Measurements from ENCODE around the gene ZSWIM6. TPM values are rescaled to one million over a fixed set of nuclear protein-coding genes. Genes with fewer than 3 reads are reported as not detected.

Gene ZSWIM6
- total RNA-seq, 1 donor from 2014 or later, result 12.5 TPM

DNA sequence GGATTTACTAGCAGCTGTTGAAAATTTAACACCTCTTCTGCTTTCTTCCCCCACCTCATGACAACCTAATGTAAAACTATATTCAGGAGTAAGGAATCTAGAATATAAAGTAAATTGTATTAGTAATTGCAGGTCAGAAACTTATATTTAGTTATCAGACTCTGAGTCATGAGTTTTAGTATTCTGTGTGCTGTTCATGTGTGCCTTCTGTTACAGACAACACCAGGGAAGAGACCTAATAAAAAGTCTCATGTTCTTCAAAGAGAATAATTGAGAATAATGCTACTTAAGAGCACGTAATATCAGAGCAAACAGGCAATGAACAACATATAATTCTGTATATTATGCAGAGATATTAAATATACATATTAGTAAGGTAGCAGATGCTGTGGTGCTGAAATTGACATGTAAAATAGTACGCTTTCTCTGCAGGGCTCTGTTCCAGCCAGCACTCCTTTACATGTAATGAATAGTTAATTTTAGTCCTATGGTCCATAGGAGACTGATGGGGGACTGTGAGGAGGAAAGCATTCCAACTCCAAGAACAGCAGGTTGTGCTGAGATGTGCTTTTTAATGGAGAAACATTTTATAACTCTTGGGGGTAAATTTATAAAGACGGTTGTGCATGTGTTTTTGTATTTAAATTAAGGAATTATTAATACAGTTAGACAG lies 106.4 kb downstream of the ZSWIM6 start:
- no peak for DNase-seq (ENCODE audit: low spot score)

GRCh38 chr5:61440086-61440485 lies 108.0 kb downstream of the ZSWIM6 start:
- DNase-seq (ENCODE audit: low spot score), result no peak

- no peak for DNase-seq (ENCODE audit: low spot score)
These were observed 108.5 kb downstream of the ZSWIM6 start for GRCh38 chr5:61440596-61440995.

DNA sequence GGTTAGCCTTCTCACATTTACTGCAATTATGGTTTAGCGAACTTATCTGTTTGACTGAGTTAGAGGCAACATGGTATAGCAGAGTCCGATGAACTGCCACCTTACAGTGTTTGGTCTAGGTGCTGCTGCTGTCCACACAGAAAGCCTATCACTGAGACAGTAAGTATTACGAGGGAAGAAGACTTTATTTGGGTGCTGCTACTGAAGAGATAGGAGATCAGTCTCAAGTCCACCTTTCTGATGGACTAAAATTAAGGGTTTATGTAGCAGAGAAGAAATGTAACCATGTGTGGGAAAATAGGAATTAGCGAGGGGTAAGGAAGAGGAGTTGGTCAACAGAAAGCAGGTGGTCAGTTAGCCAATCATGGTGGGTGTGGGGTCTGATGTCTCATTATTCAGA lies 109.7 kb downstream of the ZSWIM6 start:
- DNase-seq (ENCODE audit: low spot score), result no peak

DNA sequence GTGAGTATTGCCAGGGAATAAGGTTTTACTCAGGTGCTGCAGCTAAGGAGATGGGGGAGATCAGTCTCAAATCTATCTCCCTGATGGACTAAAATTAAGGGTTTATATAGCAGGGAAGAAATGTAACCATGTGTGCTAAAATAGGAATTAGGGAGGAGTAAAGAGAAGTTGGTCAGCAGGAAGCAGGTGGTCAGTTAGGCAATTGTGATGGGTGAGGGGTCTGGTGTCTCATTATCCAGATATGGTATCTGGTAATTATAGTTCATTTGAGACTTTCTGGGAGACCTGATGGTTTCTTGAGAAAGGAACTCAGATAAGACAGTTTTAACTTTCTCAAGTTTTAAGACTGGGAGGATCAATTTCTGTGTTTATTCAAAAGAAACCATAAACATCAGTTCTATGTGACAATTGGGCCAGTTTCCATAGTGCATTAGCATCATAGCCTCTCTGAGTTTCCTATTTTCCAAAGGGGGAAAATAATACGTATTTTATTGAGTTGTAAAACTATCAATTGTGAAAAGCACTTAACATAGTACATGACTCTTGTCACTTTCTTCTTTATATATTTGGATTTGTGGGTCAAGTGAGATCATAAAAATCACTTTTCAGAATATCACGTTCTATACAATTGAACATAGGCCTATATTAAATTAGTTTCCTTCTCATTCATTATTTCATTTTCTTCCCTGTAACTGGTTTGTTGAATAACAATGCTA lies 115.9 kb downstream of the ZSWIM6 start:
- DNase-seq (ENCODE audit: low spot score), result no peak

DNA sequence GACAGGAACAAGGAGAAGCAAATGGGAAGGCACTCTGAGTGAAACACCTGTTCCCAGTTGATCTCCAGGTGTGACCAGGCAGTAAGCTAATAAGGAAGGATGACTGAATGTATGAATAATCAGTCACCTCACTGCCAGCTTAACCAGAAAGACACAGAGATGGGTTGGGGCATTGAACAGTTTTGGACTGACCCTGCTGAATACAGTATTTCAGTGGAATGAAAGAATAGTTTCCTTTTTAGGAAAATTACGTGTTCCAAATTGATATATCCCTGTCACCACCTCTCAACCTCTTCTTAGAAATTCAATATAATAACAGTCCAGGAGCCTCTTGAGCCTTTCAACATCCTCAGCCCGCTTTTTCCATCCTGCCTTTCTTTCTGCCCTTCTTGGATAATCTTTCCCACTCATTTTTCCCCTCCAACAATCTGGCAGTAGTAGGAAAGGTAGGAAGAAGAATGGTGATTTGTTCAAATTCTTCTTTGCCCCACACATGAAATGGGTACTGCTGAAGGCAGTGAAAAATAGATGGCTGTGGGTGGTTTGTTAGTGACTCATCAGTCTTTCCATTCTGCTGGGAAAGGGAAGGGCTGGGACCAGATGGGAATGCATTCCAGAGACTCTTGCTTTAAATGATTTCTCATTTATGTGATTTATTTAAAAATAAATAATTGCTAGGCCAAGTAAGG lies 117.9 kb downstream of the ZSWIM6 start:
- no peak for DNase-seq (ENCODE audit: low spot score)

DNA sequence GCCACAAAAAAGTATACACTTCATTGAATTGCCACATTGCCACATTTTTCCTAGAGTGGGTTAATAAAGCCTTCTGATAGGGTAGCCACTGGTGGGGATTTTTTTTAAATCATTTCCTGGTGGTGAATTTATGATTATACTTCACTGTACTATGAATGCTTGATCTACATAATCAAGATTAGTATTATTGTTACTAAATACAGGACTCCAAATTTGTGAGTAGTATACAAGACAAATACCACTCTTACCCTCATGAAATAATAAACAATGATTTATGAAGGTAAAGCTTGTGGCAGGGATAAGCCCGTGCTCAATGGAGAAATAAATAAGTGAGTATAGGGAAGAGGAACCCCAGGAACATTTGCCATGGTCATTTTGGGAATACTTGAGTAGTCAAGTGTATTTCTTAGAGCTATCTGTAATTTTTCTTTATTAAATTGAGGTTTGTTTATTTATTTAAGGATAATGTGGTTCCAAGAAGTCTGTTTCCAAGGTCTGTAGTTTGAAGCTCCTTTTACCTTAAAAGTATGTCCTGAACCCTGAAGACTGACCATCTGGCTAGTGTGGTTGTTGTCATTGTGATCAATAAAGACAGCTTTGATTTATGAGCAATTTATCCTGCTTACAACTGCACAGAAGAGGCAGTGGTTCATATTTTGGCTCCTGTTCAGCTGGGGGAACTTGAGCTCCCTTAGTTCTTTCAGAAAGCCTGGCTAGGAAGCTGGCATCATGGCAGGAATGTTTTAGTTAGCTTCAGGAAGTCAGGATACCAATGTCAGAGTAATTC lies 118.6 kb downstream of the ZSWIM6 start:
- DNase-seq (ENCODE audit: low spot score), result no peak

DNA sequence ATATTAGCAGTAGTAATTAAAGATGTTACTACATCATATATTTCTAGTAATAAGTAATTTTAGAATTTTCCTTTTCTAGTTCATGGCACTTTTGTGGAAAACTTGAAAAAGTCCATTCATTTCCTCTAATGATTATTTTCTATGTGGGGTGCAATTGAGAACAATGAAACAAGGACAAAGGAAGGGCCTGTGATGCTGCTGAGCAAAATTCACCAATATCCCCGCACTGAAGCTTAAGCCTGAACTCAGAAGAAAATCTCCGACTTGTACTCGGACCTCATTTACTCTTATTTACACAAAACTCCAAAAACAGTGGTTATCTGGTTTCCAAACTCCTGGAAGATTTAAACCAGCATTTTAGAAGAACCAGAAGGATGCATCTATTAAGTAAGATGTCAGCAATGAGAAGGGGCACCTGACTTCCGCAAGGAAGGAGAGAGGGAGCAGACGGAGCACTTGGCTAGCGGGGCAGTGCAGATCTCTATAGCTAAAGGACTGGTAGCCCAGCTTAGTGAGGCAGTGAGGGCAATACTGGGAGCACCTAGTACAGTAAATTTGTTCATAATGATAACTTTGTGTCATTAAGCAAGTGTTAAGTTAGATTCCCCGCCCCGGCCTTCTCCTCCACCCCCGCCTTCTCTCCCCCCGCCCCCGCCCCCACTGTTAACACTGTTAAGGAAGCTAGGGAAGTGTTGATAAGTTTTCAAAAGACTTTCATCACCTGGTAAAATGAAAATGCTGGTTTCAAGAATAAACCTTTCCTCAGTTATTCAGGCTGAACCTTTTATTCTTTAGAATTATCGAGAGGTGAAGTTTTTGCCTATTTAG lies 123.3 kb downstream of the ZSWIM6 start:
- DNase-seq (ENCODE audit: low spot score), result no peak

DNA sequence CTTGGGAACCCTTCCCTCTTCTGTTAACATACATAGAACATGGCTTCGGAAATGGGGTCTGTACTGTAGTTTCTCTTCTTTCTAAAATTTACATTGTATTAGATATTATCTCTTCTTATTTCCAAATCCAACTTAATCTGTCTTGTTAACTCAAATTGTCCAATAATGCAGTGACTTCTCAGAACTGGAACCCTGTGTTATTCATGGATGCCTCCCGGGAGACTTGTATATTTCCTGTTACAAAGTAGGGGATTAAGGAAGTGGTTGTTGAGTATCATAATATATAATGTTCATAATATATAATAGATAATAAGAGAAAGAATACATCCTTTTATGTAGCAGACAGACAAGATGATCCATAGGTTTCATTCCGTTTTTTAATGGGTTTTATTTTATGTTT lies 128.4 kb downstream of the ZSWIM6 start:
- no peak for DNase-seq (ENCODE audit: low spot score)

DNA sequence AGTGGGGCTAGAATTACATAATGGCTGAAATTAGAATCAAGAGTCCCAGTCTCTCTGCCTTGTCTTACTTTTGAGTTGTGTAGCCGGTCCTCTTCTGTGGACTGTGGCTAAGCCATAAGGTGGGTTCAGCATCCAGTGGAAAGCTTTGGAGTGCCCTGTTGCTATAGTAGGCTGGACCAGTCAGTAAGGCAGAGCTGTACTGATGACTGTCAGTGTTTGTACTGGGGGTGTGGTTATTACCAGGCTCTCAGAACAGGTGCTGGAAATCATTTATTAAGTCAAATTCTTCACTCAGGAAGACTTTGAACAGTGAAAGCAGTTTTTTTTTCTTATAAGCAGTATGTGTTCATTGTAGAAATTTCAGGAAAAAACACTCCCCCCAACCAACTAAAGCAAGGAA lies 129.4 kb downstream of the ZSWIM6 start:
- DNase-seq (ENCODE audit: low spot score), result no peak

DNA sequence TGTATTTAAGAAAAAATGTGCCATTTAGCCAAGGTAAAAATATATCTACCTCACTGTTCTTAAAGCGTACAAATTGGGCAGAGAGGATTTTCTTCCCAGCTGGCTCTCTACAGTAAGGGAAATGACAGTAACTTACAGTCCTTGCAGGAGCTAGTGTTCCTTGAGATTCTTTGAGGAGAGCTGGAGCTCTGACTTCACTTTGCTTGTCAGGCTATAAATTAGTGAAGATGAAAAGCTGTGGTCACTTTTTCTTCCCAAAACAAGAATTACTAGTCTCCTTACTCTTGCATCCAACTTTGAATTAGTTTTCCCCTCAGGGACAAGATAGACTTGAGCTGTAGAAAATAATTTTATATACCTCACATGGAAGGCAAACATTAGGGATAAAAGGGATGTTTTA lies 129.9 kb downstream of the ZSWIM6 start:
- no peak for DNase-seq (ENCODE audit: low spot score)

DNA sequence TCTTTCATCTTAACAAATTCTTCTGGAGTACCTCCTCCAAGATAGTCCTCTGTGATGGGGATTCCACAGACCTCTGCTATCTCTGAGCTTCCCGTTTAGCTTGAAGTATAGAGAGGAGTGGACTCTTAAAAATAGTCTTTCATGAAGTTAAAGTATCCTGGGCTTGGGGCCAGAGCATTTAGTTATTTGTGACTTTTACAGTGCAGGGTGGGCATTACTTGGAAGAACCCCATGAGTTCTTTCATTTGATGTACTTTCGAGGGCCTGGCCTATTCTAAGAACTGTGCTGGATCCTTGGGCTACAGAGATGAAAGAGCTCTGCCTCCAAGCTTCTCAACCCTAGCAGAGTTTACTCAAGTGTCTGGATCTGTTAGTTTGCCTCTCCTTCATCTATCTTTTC lies 131.5 kb downstream of the ZSWIM6 start:
- DNase-seq (ENCODE audit: low spot score), result no peak

DNA sequence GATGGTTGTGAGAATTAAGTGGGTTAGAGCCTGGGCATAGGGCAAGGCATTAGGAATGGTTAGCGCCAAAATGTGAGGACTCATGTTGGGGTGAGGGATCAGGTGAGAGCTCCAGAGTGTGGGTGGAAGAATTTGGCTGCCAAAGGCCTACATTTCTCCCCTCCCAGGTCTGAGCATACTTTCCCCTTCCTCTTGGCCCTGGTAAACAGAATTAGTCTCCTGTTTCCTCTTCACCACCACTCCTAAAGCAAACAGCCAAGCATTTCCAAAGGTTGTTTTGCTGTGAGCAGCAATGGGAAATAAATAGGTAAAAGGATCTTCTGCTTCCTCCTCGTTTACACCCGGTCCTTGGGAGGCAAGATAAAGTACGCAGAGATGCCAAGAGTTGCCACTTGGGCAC lies 132.5 kb downstream of the ZSWIM6 start:
- no peak for DNase-seq (ENCODE audit: low spot score)

DNA sequence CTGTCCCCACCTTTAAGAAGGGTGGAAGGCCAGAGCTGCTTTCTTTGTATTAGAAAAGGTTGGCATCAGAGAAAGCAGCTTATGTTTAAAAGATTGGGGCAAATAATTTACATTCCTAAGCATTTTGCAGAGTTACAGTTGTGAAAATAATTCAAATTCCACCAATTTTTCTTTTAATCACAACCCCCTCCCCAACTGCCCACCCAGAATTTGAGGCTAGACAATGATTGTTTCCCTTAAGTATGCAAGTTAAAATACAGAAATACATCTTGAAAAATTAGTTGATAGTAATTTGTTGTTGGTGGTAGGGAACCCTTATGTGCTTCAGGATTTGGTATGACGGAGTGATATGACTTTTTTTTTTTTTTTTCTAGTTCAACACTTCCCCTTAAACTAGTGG lies 133.0 kb downstream of the ZSWIM6 start:
- no peak for DNase-seq (ENCODE audit: low spot score)

- DNase-seq (ENCODE audit: low spot score), result no peak
These were observed 133.4 kb downstream of the ZSWIM6 start for GRCh38 chr5:61465496-61465895.

- DNase-seq (ENCODE audit: low spot score), result no peak
These were observed 134.0 kb downstream of the ZSWIM6 start for GRCh38 chr5:61466017-61466416.

DNA sequence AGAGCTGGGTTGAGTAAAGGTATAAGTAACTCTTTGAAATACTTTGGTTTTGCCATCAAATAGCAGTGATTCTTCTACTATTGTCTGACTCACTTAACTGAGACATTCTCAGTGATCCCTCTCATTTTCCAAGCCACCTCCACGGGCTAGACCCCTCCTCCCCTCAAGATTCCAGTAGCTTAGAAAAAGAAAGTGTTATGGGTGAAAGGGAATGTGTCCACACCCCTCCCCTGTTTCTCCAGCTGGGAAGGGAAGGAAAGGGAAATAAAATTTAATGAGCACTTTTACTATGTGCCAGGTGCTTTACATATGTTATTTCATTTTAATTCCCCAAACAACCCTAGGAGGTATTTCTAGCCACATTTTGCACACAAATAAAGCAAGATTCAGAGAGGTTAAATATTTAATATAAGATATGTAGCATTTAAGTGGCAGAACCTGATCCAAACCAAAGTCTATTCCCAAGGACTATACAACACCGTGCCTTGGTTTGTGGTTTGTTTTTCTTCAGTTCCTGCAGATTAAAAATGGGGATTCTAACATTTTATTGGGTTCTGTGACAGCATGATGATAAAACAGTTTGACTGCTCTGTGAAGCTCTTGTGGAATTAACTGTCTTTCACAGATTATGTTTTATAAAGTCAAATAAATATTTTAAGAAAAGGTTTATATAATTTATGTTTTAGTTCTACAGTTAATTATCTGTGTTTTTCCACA lies 135.9 kb downstream of the ZSWIM6 start:
- DNase-seq (ENCODE audit: low spot score), result no peak

GRCh38 chr5:61468483-61468865 lies 136.4 kb downstream of the ZSWIM6 start:
- DNase-seq (ENCODE audit: low spot score), result no peak

GRCh38 chr5:61471352-61471751 lies 139.3 kb downstream of the ZSWIM6 start:
- DNase-seq (ENCODE audit: low spot score), result no peak
